OCI-LY1 (cell line): ENCODE results near the gene SLC9A9.

Source experiments
- H2AFZ ChIP-seq: fragments of 200-600 bp; sonication (generic), shearing (Covaris generic); 2 replicates; pipeline ENCODE4 v1.6.0; 2014; ENCODE audit warnings: antibody characterized with exemption, mild to moderate bottlenecking, low read length
- H3F3A ChIP-seq: fragments of 200-600 bp; sonication (generic), shearing (Covaris generic); 2 replicates; pipeline ENCODE4 v1.6.0; 2014; ENCODE audit warnings: mild to moderate bottlenecking, antibody characterized with exemption, low read length, moderate library complexity; ENCODE audit not compliant: insufficient read depth
- H3K27ac ChIP-seq: fragments of 200-600 bp; sonication (generic); 2 replicates; pipeline ENCODE4 v1.5.1; 2014; ENCODE audit warnings: low read length, mixed run types, mild to moderate bottlenecking, low read depth; ENCODE audit not compliant: poor library complexity, severe bottlenecking
- H3K27me3 ChIP-seq: fragments of 200-600 bp; sonication (generic); 2 replicates; pipeline ENCODE4 v1.6.0; 2014; ENCODE audit warnings: antibody characterized with exemption, mild to moderate bottlenecking, low read length, moderate library complexity; ENCODE audit not compliant: insufficient read depth
- H3K36me3 ChIP-seq: fragments of 200-600 bp; sonication (generic); 2 replicates; pipeline ENCODE4 v1.6.1; 2014; ENCODE audit warnings: mild to moderate bottlenecking, antibody characterized with exemption, low read length, moderate library complexity, mixed read lengths; ENCODE audit not compliant: insufficient read depth
- H3K4me1 ChIP-seq: fragments of 200-600 bp; sonication (generic); 2 replicates; pipeline ENCODE4 v1.5.1; 2014; ENCODE audit warnings: mild to moderate bottlenecking, low read length, moderate library complexity; ENCODE audit not compliant: insufficient read depth, severe bottlenecking
- H3K4me2 ChIP-seq: fragments of 200-600 bp; sonication (generic), shearing (Covaris generic); 2 replicates; pipeline ENCODE4 v1.6.1; 2014; ENCODE audit warnings: low read length
- H3K4me3 ChIP-seq: fragments of 200-600 bp; sonication (generic); 2 replicates; pipeline ENCODE4 v1.5.1; 2014; ENCODE audit warnings: low read length, low read depth, mild to moderate bottlenecking, mixed read lengths; ENCODE audit not compliant: poor library complexity, severe bottlenecking
- H3K79me2 ChIP-seq: fragments of 200-600 bp; shearing (Covaris generic); 2 replicates; pipeline ENCODE4 v1.6.1; 2016; ENCODE audit warnings: mixed run types, low read length, mixed read lengths; ENCODE audit not compliant: insufficient read depth
- H3K9ac ChIP-seq: fragments of 200-600 bp; sonication (generic), shearing (Covaris generic); 2 replicates; pipeline ENCODE4 v1.6.1; 2014; ENCODE audit warnings: mild to moderate bottlenecking, low read length, mixed read lengths
- H3K9me2 ChIP-seq: fragments of 200-600 bp; sonication (generic), shearing (Covaris generic); 2 replicates; pipeline ENCODE4 v1.6.1; 2014; ENCODE audit warnings: low read depth, mild to moderate bottlenecking, low read length, mixed read lengths
- H3K9me3 ChIP-seq: fragments of 200-600 bp; shearing (Covaris generic); 2 replicates; pipeline ENCODE4 v1.6.1; 2014; ENCODE audit warnings: low read length, mixed read lengths
- H4K20me1 ChIP-seq: fragments of 200-600 bp; sonication (generic), shearing (Covaris generic); 2 replicates; pipeline ENCODE4 v1.6.0; 2016; ENCODE audit warnings: mild to moderate bottlenecking, low read length; ENCODE audit not compliant: insufficient read depth
- EZH2 ChIP-seq: fragments of 200-600 bp; sonication (generic), shearing (Covaris generic); IDR thresholded peaks from 2 replicates; pipeline ENCODE4 v1.8.0; 2017; ENCODE audit warnings: borderline replicate concordance, mixed run types, mild to moderate bottlenecking, antibody characterized with exemption, low read length, moderate library complexity, mixed read lengths
- TF ChIP-seq, protein P1 (sequence below): fragments of 200-600 bp; sonication (generic), shearing (Covaris generic); IDR thresholded peaks from 2 replicates; pipeline ENCODE4 v1.5.1; 2017; ENCODE audit warnings: mild to moderate bottlenecking, antibody characterized with exemption, low read length, moderate library complexity, mixed read lengths

The SLC9A9 gene

DNA sequence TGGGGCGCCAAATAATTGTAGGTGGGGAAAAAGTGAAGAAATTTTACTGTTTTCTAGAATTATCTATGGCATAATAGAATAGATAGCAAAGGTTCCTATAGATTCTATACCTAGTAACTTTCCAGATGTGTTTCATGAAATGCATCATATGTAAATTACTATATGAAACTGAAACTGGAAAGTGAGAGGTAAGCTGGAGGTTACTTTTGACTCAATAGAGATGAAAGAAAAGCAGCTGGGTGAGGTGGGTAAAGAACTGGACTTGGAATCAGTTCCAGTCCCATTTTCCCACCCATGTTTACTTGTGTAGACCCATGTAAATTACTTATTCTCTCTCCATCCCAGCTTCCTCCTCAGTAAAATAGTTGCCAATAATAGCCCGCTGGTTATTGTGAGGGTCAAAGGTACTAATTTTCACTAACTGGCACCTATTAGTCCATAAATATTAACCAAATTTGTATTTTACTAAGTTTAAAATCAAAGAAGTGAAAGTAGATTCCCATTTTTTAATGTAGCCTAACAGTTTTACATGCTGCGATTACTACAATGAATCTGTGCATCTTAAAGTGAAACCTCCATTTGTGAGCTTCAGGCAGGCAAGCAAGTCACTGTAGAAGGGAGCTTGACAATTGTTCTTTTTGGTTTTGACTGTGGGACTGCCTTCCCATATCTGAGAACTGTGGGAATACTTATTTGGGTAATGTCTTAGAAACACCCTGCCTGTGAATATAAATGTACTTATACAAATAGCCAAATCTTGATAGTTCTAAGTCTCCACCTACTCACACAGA, 312.1 kb downstream of the SLC9A9 start:
- H3K4me1 ChIP-seq, result peaks cover 61% of the 10 kb centered on the region
- H3K79me2 ChIP-seq, result no peaks in the 10 kb centered on the region
- H3F3A ChIP-seq, result no peaks in the 10 kb centered on the region
- H3K36me3 ChIP-seq, result no peaks in the 10 kb centered on the region
- TF ChIP-seq, protein P1, sequence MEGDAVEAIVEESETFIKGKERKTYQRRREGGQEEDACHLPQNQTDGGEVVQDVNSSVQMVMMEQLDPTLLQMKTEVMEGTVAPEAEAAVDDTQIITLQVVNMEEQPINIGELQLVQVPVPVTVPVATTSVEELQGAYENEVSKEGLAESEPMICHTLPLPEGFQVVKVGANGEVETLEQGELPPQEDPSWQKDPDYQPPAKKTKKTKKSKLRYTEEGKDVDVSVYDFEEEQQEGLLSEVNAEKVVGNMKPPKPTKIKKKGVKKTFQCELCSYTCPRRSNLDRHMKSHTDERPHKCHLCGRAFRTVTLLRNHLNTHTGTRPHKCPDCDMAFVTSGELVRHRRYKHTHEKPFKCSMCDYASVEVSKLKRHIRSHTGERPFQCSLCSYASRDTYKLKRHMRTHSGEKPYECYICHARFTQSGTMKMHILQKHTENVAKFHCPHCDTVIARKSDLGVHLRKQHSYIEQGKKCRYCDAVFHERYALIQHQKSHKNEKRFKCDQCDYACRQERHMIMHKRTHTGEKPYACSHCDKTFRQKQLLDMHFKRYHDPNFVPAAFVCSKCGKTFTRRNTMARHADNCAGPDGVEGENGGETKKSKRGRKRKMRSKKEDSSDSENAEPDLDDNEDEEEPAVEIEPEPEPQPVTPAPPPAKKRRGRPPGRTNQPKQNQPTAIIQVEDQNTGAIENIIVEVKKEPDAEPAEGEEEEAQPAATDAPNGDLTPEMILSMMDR, result no peak
- no peak for TF ChIP-seq EZH2
- no peak overlapping the region for H3K9ac ChIP-seq
- no peak overlapping the region for H3K4me3 ChIP-seq
- H3K27me3 ChIP-seq, result no peaks in the 10 kb centered on the region
- peak overlapping the region; percentile 32 for H3K4me2 ChIP-seq
- H2AFZ ChIP-seq, result no peak overlapping the region
- H3K9me3 ChIP-seq, result peaks cover 2% of the 10 kb centered on the region; the same call in 1 of the 2 replicates
- H3K27ac ChIP-seq, result peak overlapping the region; percentile 59
- H3K9me2 ChIP-seq, result no peaks in the 10 kb centered on the region
- no peaks in the 10 kb centered on the region for H4K20me1 ChIP-seq

DNA sequence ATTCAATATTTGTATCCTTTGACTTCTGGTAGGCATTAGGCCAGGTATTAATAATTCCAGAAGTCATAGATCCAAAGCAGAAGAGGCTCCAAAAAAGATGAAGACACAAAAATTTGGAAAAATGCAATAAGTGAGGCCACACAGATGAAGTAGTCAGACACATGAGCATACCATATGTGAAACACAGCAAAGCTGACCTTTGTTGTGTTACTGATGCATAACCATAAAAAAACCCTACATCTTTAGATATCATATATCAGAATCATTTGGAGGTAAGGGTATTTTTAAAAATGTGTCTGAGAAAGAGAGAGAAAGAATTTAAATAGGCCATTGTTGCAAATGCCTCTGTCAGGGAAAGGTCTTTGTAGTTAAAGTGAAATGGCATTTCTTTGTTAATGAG, 314.9 kb downstream of the SLC9A9 start:
- H3K4me1 ChIP-seq, result peaks cover 81% of the 10 kb centered on the region
- no peaks in the 10 kb centered on the region for H3K9me3 ChIP-seq
- H3K27ac ChIP-seq, result no peak overlapping the region
- no peaks in the 10 kb centered on the region for H3K79me2 ChIP-seq
- no peaks in the 10 kb centered on the region for H3K27me3 ChIP-seq
- no peaks in the 10 kb centered on the region for H3K36me3 ChIP-seq
- TF ChIP-seq, protein P1, result no peak
- no peak for TF ChIP-seq EZH2
- no peaks in the 10 kb centered on the region for H3F3A ChIP-seq
- H4K20me1 ChIP-seq, result no peaks in the 10 kb centered on the region
- no peak overlapping the region for H3K4me3 ChIP-seq
- no peak overlapping the region for H3K9ac ChIP-seq
- H3K9me2 ChIP-seq, result no peaks in the 10 kb centered on the region
- no peak overlapping the region for H2AFZ ChIP-seq
- H3K4me2 ChIP-seq, result no peak overlapping the region

DNA sequence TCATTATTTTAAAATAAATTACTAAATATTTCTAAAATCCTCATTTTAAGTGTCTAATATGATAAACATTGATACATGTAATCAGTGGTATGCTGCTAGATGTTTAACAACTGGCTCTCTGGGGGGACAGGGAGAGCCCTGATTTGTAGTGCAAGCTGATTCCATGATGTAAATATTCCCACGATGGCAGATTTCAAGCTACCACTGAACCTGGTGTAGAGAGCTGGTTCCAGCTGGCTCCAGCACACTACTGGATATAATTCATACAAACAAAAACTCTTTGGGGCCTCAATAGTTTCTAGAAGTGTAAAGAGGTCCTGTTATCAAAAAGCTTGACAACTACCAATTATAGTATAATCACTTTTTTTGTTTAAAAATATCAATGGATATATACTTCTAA, 316.2 kb downstream of the SLC9A9 start:
- no peaks in the 10 kb centered on the region for H3K27me3 ChIP-seq
- H3K79me2 ChIP-seq, result no peaks in the 10 kb centered on the region
- no peak overlapping the region for H3K4me3 ChIP-seq
- H3K27ac ChIP-seq, result no peak overlapping the region
- TF ChIP-seq EZH2, result no peak
- TF ChIP-seq, protein P1, result no peak
- no peak overlapping the region for H2AFZ ChIP-seq
- H3F3A ChIP-seq, result no peaks in the 10 kb centered on the region
- no peaks in the 10 kb centered on the region for H3K9me2 ChIP-seq
- no peaks in the 10 kb centered on the region for H3K9me3 ChIP-seq
- no peak overlapping the region for H3K4me2 ChIP-seq
- no peaks in the 10 kb centered on the region for H4K20me1 ChIP-seq
- no peak overlapping the region for H3K9ac ChIP-seq
- peaks cover 79% of the 10 kb centered on the region for H3K4me1 ChIP-seq
- no peaks in the 10 kb centered on the region for H3K36me3 ChIP-seq
